H1 (cell line): Measurements from ENCODE around the gene GIT1. TPM values are rescaled to one million over a fixed set of nuclear protein-coding genes. Genes with fewer than 3 reads are reported as not detected.

Source experiments
- CTCF ChIA-PET: fragments of 300-600 bp; sonication (Branson Sonifier 250); formaldehyde crosslinking; loops from one replicate; lab custom pipeline; 2021; ENCODE audit not compliant: partially characterized antibody; lab: Charles Lee
- POLR2A ChIA-PET: fragments of 300-600 bp; sonication (Branson Sonifier 250); formaldehyde crosslinking; loops from one replicate; lab custom pipeline; 2021; ENCODE audit warnings: inconsistent platforms; ENCODE audit not compliant: partially characterized antibody; lab: Charles Lee
- DNase-seq, 2 experiments: peaks; one replicate each; pipeline versions ENCODE4 v3.0.0 to v3.0.0-alpha.2; 2010 to 2022; ENCODE audit warnings: low spot score in 2 of 2, low read depth in 1 of 2, mixed read lengths in 1 of 2
- FAIRE-seq: peaks from 2 replicates; lab custom pipeline; 2011; peaks lifted over from hg19 to GRCh38; lab: Jason Lieb, UNC
- H2AFZ ChIP-seq: 2 replicates; pipeline ENCODE4 v1.8.1; 2012; ENCODE audit warnings: low read length, inconsistent platforms
- H2AK5ac ChIP-seq: 2 replicates; pipeline ENCODE4 v1.6.1; 2013; ENCODE audit warnings: low read depth, low read length
- H2BK120ac ChIP-seq: replicated peaks from 2 replicates; pipeline ENCODE3; 2013; ENCODE audit warnings: low read depth, low read length, inconsistent platforms
- H2BK12ac ChIP-seq: 2 replicates; pipeline ENCODE4 v1.6.1; 2013; ENCODE audit warnings: low read depth, low read length
- H2BK15ac ChIP-seq: 2 replicates; pipeline ENCODE4 v1.6.1; 2013; ENCODE audit warnings: low read length
- H2BK20ac ChIP-seq: 2 replicates; pipeline ENCODE4 v1.6.1; 2013; ENCODE audit warnings: low read length
- H2BK5ac ChIP-seq: 2 replicates; pipeline ENCODE4 v1.6.1; 2013; ENCODE audit warnings: low read depth, low read length
- H3K14ac ChIP-seq: 2 replicates; pipeline ENCODE4 v1.6.1; 2013; ENCODE audit warnings: inconsistent platforms; ENCODE audit not compliant: insufficient read length
- H3K18ac ChIP-seq: 2 replicates; pipeline ENCODE4 v1.6.1; 2013; ENCODE audit warnings: low read length; ENCODE audit errors: extremely low read depth
- H3K23ac ChIP-seq: 2 replicates; pipeline ENCODE4 v1.6.1; 2013; ENCODE audit warnings: inconsistent platforms; ENCODE audit not compliant: insufficient read length
- H3K23me2 ChIP-seq: 2 replicates; pipeline ENCODE4 v1.6.1; 2013; ENCODE audit warnings: low read depth, low read length
- H3K27ac ChIP-seq: 2 replicates; pipeline ENCODE4 v1.6.1; 2011; ENCODE audit warnings: low read depth, low read length, inconsistent platforms
- H3K27me3 ChIP-seq, 4 experiments: replicated peaks in 1 of 4; 1 replicate in 1 of 4; 2 replicates in 3 of 4; pipeline versions ENCODE4 v1.6.1 to v1.8.1; 2011 to 2013; ENCODE audit warnings: low read length in 3 of 4, mild to moderate bottlenecking in 3 of 4, inconsistent platforms in 2 of 4, mixed read lengths in 2 of 4, moderate library complexity in 1 of 4; ENCODE audit not compliant: control insufficient read depth in 3 of 4, insufficient read depth in 3 of 4; ENCODE audit errors: extremely low read depth in 1 of 4
- H3K36me3 ChIP-seq, 4 experiments: 2 replicates each; pipeline versions ENCODE4 v1.6.1 to v1.8.1; 2011 to 2013; ENCODE audit warnings: mild to moderate bottlenecking in 4 of 4, low read length in 3 of 4, moderate library complexity in 2 of 4, control low read depth in 1 of 4, inconsistent platforms in 1 of 4; ENCODE audit not compliant: insufficient read depth in 4 of 4, control insufficient read depth in 2 of 4
- H3K4ac ChIP-seq: replicated peaks from 2 replicates; pipeline ENCODE3; 2013; ENCODE audit warnings: low read length, low read depth, mixed read lengths, inconsistent platforms; ENCODE audit not compliant: insufficient read length
- H3K4me1 ChIP-seq, 4 experiments: replicated peaks in 1 of 4; 1 replicate in 1 of 4; 2 replicates in 3 of 4; pipeline versions ENCODE4 v1.6.1 to v1.8.1; 2011 to 2013; ENCODE audit warnings: low read length in 3 of 4, inconsistent platforms in 2 of 4, mixed read lengths in 1 of 4; ENCODE audit not compliant: insufficient read depth in 4 of 4, control insufficient read depth in 3 of 4
- H3K4me2 ChIP-seq, 2 experiments: 2 replicates each; pipeline versions ENCODE4 v1.6.1 to v1.8.1; 2011 to 2013; ENCODE audit warnings: low read depth in 2 of 2, low read length in 2 of 2, control low read depth in 1 of 2, inconsistent platforms in 1 of 2, mild to moderate bottlenecking in 1 of 2; ENCODE audit not compliant: insufficient read depth in 1 of 2
- H3K4me3 ChIP-seq, 4 experiments: fragments of 200-600, 300-600 bp in 1 of 4; sonication (generic), shearing (Covaris generic), sonication (Bioruptor Twin) in 1 of 4; 2 replicates each; pipeline versions ENCODE4 v1.5.1 to v1.8.1; 2011 to 2016; ENCODE audit warnings: low read length in 4 of 4, low read depth in 3 of 4, control low read depth in 2 of 4, inconsistent platforms in 2 of 4, mild to moderate bottlenecking in 2 of 4, mixed read lengths in 1 of 4, moderate library complexity in 1 of 4; ENCODE audit not compliant: insufficient read depth in 2 of 4; ENCODE audit errors: extremely low read depth in 1 of 4
- H3K56ac ChIP-seq: replicated peaks from 2 replicates; pipeline ENCODE3; 2013; ENCODE audit warnings: low read depth, mild to moderate bottlenecking, mixed read lengths, low read length, inconsistent platforms; ENCODE audit not compliant: insufficient read length
- H3K79me1 ChIP-seq: 2 replicates; pipeline ENCODE4 v1.6.1; 2013; ENCODE audit warnings: low read depth, low read length, control low read depth
- H3K79me2 ChIP-seq, 2 experiments: 2 replicates each; pipeline versions ENCODE4 v1.6.1 to v1.8.1; 2012 to 2013; ENCODE audit warnings: low read length in 2 of 2, mild to moderate bottlenecking in 2 of 2, inconsistent platforms in 1 of 2; ENCODE audit not compliant: insufficient read depth in 2 of 2, control insufficient read depth in 1 of 2
- H3K9ac ChIP-seq, 4 experiments: replicated peaks in 1 of 4; 1 replicate in 1 of 4; 2 replicates in 3 of 4; pipeline versions ENCODE4 v1.6.1 to v1.8.1; 2011 to 2013; ENCODE audit warnings: low read depth in 3 of 4, low read length in 3 of 4, control low read depth in 2 of 4, mild to moderate bottlenecking in 2 of 4, moderate library complexity in 2 of 4, inconsistent platforms in 1 of 4; ENCODE audit errors: extremely low read depth in 1 of 4
- H3K9me3 ChIP-seq, 2 experiments: 2 replicates each; pipeline versions ENCODE4 v1.6.1 to v1.8.1; 2012 to 2013; ENCODE audit warnings: mild to moderate bottlenecking in 2 of 2, moderate library complexity in 2 of 2, control low read depth in 1 of 2, inconsistent platforms in 1 of 2, low read depth in 1 of 2, low read length in 1 of 2, mixed read lengths in 1 of 2; ENCODE audit not compliant: insufficient read depth in 2 of 2
- H4K20me1 ChIP-seq, 2 experiments: replicated peaks in 1 of 2; 2 replicates each; pipeline versions ENCODE3 to v1.8.1; 2011 to 2013; ENCODE audit warnings: inconsistent platforms in 2 of 2, low read length in 2 of 2, mild to moderate bottlenecking in 1 of 2; ENCODE audit not compliant: insufficient read depth in 2 of 2, control insufficient read depth in 1 of 2
- H4K5ac ChIP-seq: 2 replicates; pipeline ENCODE4 v1.6.1; 2013; ENCODE audit warnings: low read length, low read depth, mixed read lengths, inconsistent platforms; ENCODE audit not compliant: insufficient read length
- H4K8ac ChIP-seq: 2 replicates; pipeline ENCODE4 v1.8.0; 2013; ENCODE audit warnings: mild to moderate bottlenecking, moderate library complexity, low read length, inconsistent platforms; ENCODE audit not compliant: insufficient read depth; ENCODE audit errors: extremely low read depth
- H4K91ac ChIP-seq: replicated peaks from 2 replicates; pipeline ENCODE3; 2013; ENCODE audit warnings: low read length, mixed read lengths, inconsistent platforms; ENCODE audit not compliant: insufficient read length
- FOSL1 ChIP-seq: IDR thresholded peaks from 2 replicates; pipeline ENCODE4 v1.6.1; 2011; ENCODE audit warnings: mild to moderate bottlenecking, low read depth, low read length, moderate library complexity; ENCODE audit not compliant: insufficient read depth
- HDAC2 ChIP-seq, 2 experiments: fragments of 300-600 bp in 1 of 2; sonication (generic) in 1 of 2; IDR thresholded peaks; 2 replicates each; pipeline ENCODE4 v1.6.1; 2011 to 2012; ENCODE audit warnings: low read depth in 2 of 2, low read length in 2 of 2, mild to moderate bottlenecking in 2 of 2, moderate library complexity in 2 of 2, borderline replicate concordance in 1 of 2, inconsistent platforms in 1 of 2
- PHF8 ChIP-seq: fragments of 200-600 bp; sonication (generic); conservative IDR thresholded peaks from 2 replicates; pipeline ENCODE4 v1.7.1; 2012; ENCODE audit warnings: low read depth, mild to moderate bottlenecking, inconsistent platforms, low read length, moderate library complexity
- SP1 ChIP-seq: IDR thresholded peaks from 2 replicates; pipeline ENCODE4 v1.6.1; 2011; ENCODE audit warnings: low read depth, low read length
- YY1 ChIP-seq: IDR thresholded peaks from 2 replicates; pipeline ENCODE4 v1.6.1; 2011; ENCODE audit warnings: low read depth, mild to moderate bottlenecking, low read length
- WGBS, 2 experiments: shearing (Covaris generic) in 1 of 2; methylation state at CpG; one replicate each; pipeline versions ENCODE4 v1.1.6 to v1.1.7; 2013 to 2015; ENCODE audit warnings: low lambda C conversion rate in 2 of 2, mixed read lengths in 2 of 2, inconsistent platforms in 1 of 2, low coverage in 1 of 2, missing lambda C conversion rate in 1 of 2; ENCODE audit not compliant: insufficient replicate concordance in 2 of 2, insufficient coverage in 1 of 2, insufficient read length in 1 of 2; ENCODE audit errors: extremely low coverage in 1 of 2, missing lambda C conversion rate in 1 of 2; 5-methylcytosine and 5-hydroxymethylcytosine counted together
- polyA plus RNA-seq, 7 experiments: library from polyadenylated mRNA; depleted of rRNA in 3 of 7; stranded (reverse) in 5 of 7; unstranded in 2 of 7; fragments of >200 nt in 5 of 7; fragments of 200-250 nt in 2 of 7; gene quantifications; 1 replicate in 5 of 7; 2 replicates in 1 of 7; 4 replicates in 1 of 7; pipeline versions ENCODE4 v1.2.1 to v1.2.3, GENCODE V29; 2011 to 2013; ENCODE audit warnings: missing spikeins in 2 of 7, mixed read lengths in 2 of 7
- total RNA-seq: library from RNA; stranded (reverse); fragmentation: NEBNext Ultra II Directional; extraction: Animal tissue kit (Norgen Biotek cat#: 25700); gene quantifications from 2 replicates; pipeline ENCODE4 v1.2.1, GENCODE V29; 2021

GIT1 gene
- total and polyA plus RNA-seq, 2 of the 8 experiments (the other 6 are each of a cell fraction or from before 2014, with no cell fraction given) = 62.4 to 63.0 TPM

GRCh38 chr17:29612094-29612403, 22.6 kb upstream of the GIT1 start:
- Histone ChIP-seq H3K27me3 (peaks cover 14 to 36% (median 29%) of the 10 kb centered on the region in 4 experiments), H4K20me1 (peaks cover 5% of the 10 kb centered on the region in 2 experiments), H3K4me3 (no peak overlapping the region), H2BK15ac (no peak overlapping the region), H2AFZ (no peak overlapping the region), H2BK5ac (no peak overlapping the region), H2BK20ac (no peak overlapping the region), H3K56ac (no peak overlapping the region), H3K23me2 (peaks cover 11% of the 10 kb centered on the region), H3K36me3 (peaks cover 0 to 7% (median 0%) of the 10 kb centered on the region in 4 experiments; a peak in 1 of 8 replicates), H3K9ac (no peak overlapping the region), H2BK120ac (no peak overlapping the region), H3K23ac (no peak overlapping the region), H3K4me1 (peaks cover 10 to 29% (median 22%) of the 10 kb centered on the region in 4 experiments), H3K4me2 (no peak overlapping the region), H3K79me2 (no peaks in the 10 kb centered on the region), H4K91ac (no peak overlapping the region), H3K27ac (no peak overlapping the region), H2AK5ac (no peak overlapping the region), H3K18ac (no peak overlapping the region), H3K9me3 (peaks cover 0 to 11% of the 10 kb centered on the region in 2 experiments; a peak in 1 of 4 replicates), H3K79me1 (peaks cover 2% of the 10 kb centered on the region; the same call in 1 of the 2 replicates), H4K8ac (no peak overlapping the region), H4K5ac (no peak overlapping the region), H3K14ac (no peak overlapping the region), H2BK12ac (no peak overlapping the region), H3K4ac (no peak overlapping the region)
- TF ChIP-seq PHF8 = no peak
- no peak for TF ChIP-seq FOSL1
- TF ChIP-seq SP1 = no peak
- no peak for TF ChIP-seq YY1
- TF ChIP-seq HDAC2 (IDR thresholded peaks at IDR 0.05; ENCODE audit: borderline replicate concordance in 1 of 2, low read depth in 2 of 2, low read length in 2 of 2) = no peak
- DNase-seq (no peak), FAIRE-seq (no peak)
- 96% methylated on average over 12 of the region's 12 CpGs; no CpG with 5 or more reads in 1 of the 2 experiments for WGBS, 2 experiments
- ChIA-PET CTCF (interaction anchor here (0.8 to 12.8 kb wide), 5 partner anchors 11 to 43 kb away, joined by 3 to 99 read pairs (median 6); partner anchors contain the start of genes ABHD15, ANKRD13B and TP53I13), POLR2A (interaction anchor here (1.6 kb wide), 1 partner anchor 20 kb away, joined by 4 read pairs; no protein-coding TSS in a partner anchor)
